Liver (tissue), 9 donors: ENCODE results near the gene TMEM242. TPM values are rescaled to one million over a fixed set of nuclear protein-coding genes. Genes with fewer than 3 reads are reported as not detected.
A peak's percentile ranks its signal among the peaks of the same experiment; 100 is the strongest.

Experiments
- DNase-seq: peaks from one replicate; pipeline ENCODE4 v3.0.0-alpha.2; 2017; ENCODE audit warnings: low spot score
- H3K27ac ChIP-seq, 2 donors: one replicate each; pipeline ENCODE4 v1.7.0; 2013; ENCODE audit warnings: inconsistent platforms in 2 of 2, low read length in 2 of 2, control low read depth in 1 of 2, low read depth in 1 of 2, mild to moderate bottlenecking in 1 of 2
- H3K27me3 ChIP-seq, 4 donors: one replicate each; pipeline versions ENCODE4 v1.6.1 to v1.7.0; 2013; ENCODE audit warnings: low read length in 3 of 4, inconsistent platforms in 1 of 4, mild to moderate bottlenecking in 1 of 4, moderate library complexity in 1 of 4; ENCODE audit not compliant: control insufficient read depth in 4 of 4, insufficient read depth in 4 of 4
- H3K36me3 ChIP-seq, 4 donors: one replicate each; pipeline versions ENCODE4 v1.6.1 to v1.7.0; 2013; ENCODE audit warnings: low read length in 3 of 4, mild to moderate bottlenecking in 3 of 4, low read depth in 1 of 4, moderate library complexity in 1 of 4; ENCODE audit not compliant: control insufficient read depth in 4 of 4, insufficient read depth in 3 of 4
- H3K4me1 ChIP-seq, 4 donors: one replicate each; pipeline versions ENCODE4 v1.6.1 to v1.7.0; 2013; ENCODE audit warnings: low read length in 3 of 4, mild to moderate bottlenecking in 3 of 4, moderate library complexity in 1 of 4; ENCODE audit not compliant: control insufficient read depth in 4 of 4, insufficient read depth in 4 of 4
- H3K4me3 ChIP-seq, 3 donors: one replicate each; pipeline versions ENCODE4 v1.6.1 to v1.7.0; 2013; ENCODE audit warnings: low read length in 3 of 3, control low read depth in 1 of 3, low read depth in 1 of 3, mild to moderate bottlenecking in 1 of 3
- H3K9ac ChIP-seq, 2 donors: one replicate each; pipeline ENCODE4 v1.7.0; 2013; ENCODE audit warnings: low read length in 2 of 2, mild to moderate bottlenecking in 2 of 2, moderate library complexity in 2 of 2, control low read depth in 1 of 2, low read depth in 1 of 2
- H3K9me3 ChIP-seq, 4 donors: one replicate each; pipeline versions ENCODE4 v1.6.1 to v1.7.0; 2013; ENCODE audit warnings: low read length in 3 of 4; ENCODE audit not compliant: control insufficient read depth in 4 of 4
- EGR1 ChIP-seq, 2 donors: IDR thresholded peaks; 2 replicates each; pipeline ENCODE4 v1.6.1; 2016 to 2018; ENCODE audit warnings: antibody characterized with exemption in 2 of 2, low read depth in 2 of 2
- FOXA1 ChIP-seq: IDR thresholded peaks from 2 replicates; pipeline ENCODE4 v1.6.1; 2016; ENCODE audit warnings: antibody characterized with exemption
- FOXA2 ChIP-seq: IDR thresholded peaks from 2 replicates; pipeline ENCODE4 v1.6.1; 2016; ENCODE audit warnings: antibody characterized with exemption
- GABPA ChIP-seq, 2 donors: IDR thresholded peaks in 1 of 2; conservative IDR thresholded peaks in 1 of 2; 2 replicates each; pipeline ENCODE4 v1.6.1; 2016; ENCODE audit warnings: antibody characterized with exemption in 2 of 2, mild to moderate bottlenecking in 1 of 2, moderate library complexity in 1 of 2
- HNF4A ChIP-seq, 2 donors: conservative IDR thresholded peaks; 2 replicates each; pipeline ENCODE4 v1.6.1; 2016; ENCODE audit warnings: antibody characterized with exemption in 2 of 2, mild to moderate bottlenecking in 2 of 2
- HNF4G ChIP-seq: IDR thresholded peaks from 2 replicates; pipeline ENCODE4 v1.6.1; 2016; ENCODE audit warnings: antibody characterized with exemption
- JUND ChIP-seq, 2 donors: IDR thresholded peaks; 2 replicates each; pipeline ENCODE4 v1.6.1; 2016; ENCODE audit warnings: antibody characterized with exemption in 2 of 2
- NR2F2 ChIP-seq: IDR thresholded peaks from 2 replicates; pipeline ENCODE4 v1.6.1; 2016; ENCODE audit warnings: antibody characterized with exemption
- RAD21 ChIP-seq, 2 donors: IDR thresholded peaks; 2 replicates each; pipeline ENCODE4 v1.6.1; 2016; ENCODE audit warnings: antibody characterized with exemption in 2 of 2, mild to moderate bottlenecking in 2 of 2
- REST ChIP-seq: IDR thresholded peaks from 2 replicates; pipeline ENCODE4 v1.6.1; 2016; ENCODE audit warnings: antibody characterized with exemption, mild to moderate bottlenecking
- RXRA ChIP-seq, 2 donors: IDR thresholded peaks; 2 replicates each; pipeline ENCODE4 v1.6.1; 2017 to 2018; ENCODE audit warnings: antibody characterized with exemption in 2 of 2, mild to moderate bottlenecking in 1 of 2
- SP1 ChIP-seq: IDR thresholded peaks from 2 replicates; pipeline ENCODE4 v1.6.1; 2018; ENCODE audit warnings: antibody characterized with exemption, mild to moderate bottlenecking
- YY1 ChIP-seq: IDR thresholded peaks from 2 replicates; pipeline ENCODE4 v1.6.1; 2016; ENCODE audit warnings: antibody characterized with exemption, mild to moderate bottlenecking
- ZBTB33 ChIP-seq: IDR thresholded peaks from 2 replicates; pipeline ENCODE4 v1.6.1; 2016; ENCODE audit warnings: antibody characterized with exemption
- WGBS: extraction: QIAGEN DNeasy Blood & Tissue Kit; methylation state at CpG from one replicate; pipeline ENCODE4 v1.1.7; 2013; 5-methylcytosine and 5-hydroxymethylcytosine counted together
- polyA plus RNA-seq, 2 donors: library from polyadenylated mRNA; stranded (reverse) in 1 of 2; unstranded in 1 of 2; fragments of 200-250 nt in 1 of 2; fragments of >200 nt in 1 of 2; fragmentation: Nextera tagmentation in 1 of 2; extraction: Ambion mirVana in 1 of 2; gene quantifications; one replicate each; pipeline versions ENCODE4 v1.2.1 to v1.2.3, GENCODE V29; 2013 to 2015
- total RNA-seq, 2 donors: library from RNA; depleted of rRNA; stranded (reverse); fragments of >200 nt; gene quantifications; one replicate each; pipeline ENCODE4 v1.2.3, GENCODE V29; 2014
- TF ChIP-seq, protein P1 (sequence below): IDR thresholded peaks from 2 replicates; pipeline ENCODE4 v1.6.1; 2016; ENCODE audit warnings: antibody characterized with exemption
- TF ChIP-seq, protein P2 (sequence below): IDR thresholded peaks from 2 replicates; pipeline ENCODE4 v1.6.1; 2016; ENCODE audit warnings: antibody characterized with exemption
- TF ChIP-seq, protein P3 (sequence below): fragments of 150-350 bp; IDR thresholded peaks from 2 replicates; pipeline ENCODE4 v1.5.1; 2017; ENCODE audit warnings: improper control_type of control experiment, low read depth, low read length; ENCODE audit not compliant: missing input control
- donor health status: healthy.
- donor health status: healthy.
- donor health status: healthy.
- donor health status: healthy.
- donor health status: healthy.

Gene TMEM242
- total and polyA plus RNA-seq, 4 donors, result 3.7 to 10.2 (median 6.1) TPM

DNA sequence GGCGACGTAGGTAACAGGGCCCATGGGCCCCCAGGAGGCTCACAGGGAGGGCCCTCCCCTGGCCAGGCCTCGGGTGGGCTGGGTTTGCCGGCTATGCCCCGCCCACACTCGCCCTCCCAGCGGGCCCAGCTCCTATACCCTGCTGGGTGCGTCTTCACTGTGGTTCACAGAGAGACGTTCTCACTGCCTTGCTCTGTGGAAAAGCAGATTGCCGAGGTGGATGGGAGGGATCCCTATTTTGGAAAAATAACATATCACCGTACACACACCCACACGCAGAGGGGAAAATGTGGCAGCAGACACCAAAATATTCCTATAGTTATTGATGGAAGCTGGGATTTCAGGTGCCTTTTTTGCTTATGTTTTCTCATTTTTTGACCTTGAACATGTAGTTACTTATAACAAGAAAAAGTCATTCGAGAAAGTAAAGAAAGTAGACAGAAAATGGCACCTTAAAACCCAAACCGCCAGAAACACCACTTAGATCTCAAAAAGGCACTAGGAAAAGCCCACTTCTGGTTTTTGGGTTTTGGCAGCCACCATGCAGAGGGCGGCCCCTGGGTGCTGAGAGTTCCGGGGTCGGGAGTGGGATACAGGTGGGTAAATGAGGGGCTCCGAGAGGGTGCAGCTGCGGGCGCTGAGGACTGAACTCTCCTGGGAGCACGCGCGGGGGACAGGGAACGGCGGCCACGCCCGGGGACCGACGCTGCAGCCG lies 49.4 kb downstream of the TMEM242 start:
- Histone ChIP-seq H3K4me1 (peaks cover 0 to 10% (median 6%) of the 10 kb centered on the region in 4 donors), H3K4me3 (peak overlapping the region in 2 of 3 donors; percentile 63 to 69), H3K27ac (peak overlapping the region; percentile 35 to 66), H3K27me3 (no peaks in the 10 kb centered on the region), H3K36me3 (no peaks in the 10 kb centered on the region), H3K9me3 (no peaks in the 10 kb centered on the region), H3K9ac (peak overlapping the region in 1 of 2 donors; percentile 52)
- TF ChIP-seq JUND (IDR thresholded peaks at IDR 0.05) (no peak), REST (no peak), HNF4G (no peak), RXRA (IDR thresholded peaks at IDR 0.05) (no peak), EGR1 (IDR thresholded peaks at IDR 0.05; ENCODE audit: low read depth in 2 of 2) (no peak), GABPA (IDR thresholded peaks at IDR 0.05 in 1 of 2, conservative IDR thresholded peaks at IDR 0.05 in 1 of 2) (no peak), NR2F2 (no peak), ZBTB33 (no peak)
- TF ChIP-seq, protein P1, sequence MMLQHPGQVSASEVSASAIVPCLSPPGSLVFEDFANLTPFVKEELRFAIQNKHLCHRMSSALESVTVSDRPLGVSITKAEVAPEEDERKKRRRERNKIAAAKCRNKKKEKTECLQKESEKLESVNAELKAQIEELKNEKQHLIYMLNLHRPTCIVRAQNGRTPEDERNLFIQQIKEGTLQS, result no peak
- TF ChIP-seq, protein P2, sequence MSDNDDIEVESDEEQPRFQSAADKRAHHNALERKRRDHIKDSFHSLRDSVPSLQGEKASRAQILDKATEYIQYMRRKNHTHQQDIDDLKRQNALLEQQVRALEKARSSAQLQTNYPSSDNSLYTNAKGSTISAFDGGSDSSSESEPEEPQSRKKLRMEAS, result no peak
- WGBS, result 26% methylated on average over 30 of the region's 30 CpGs
- no peak for DNase-seq

DNA sequence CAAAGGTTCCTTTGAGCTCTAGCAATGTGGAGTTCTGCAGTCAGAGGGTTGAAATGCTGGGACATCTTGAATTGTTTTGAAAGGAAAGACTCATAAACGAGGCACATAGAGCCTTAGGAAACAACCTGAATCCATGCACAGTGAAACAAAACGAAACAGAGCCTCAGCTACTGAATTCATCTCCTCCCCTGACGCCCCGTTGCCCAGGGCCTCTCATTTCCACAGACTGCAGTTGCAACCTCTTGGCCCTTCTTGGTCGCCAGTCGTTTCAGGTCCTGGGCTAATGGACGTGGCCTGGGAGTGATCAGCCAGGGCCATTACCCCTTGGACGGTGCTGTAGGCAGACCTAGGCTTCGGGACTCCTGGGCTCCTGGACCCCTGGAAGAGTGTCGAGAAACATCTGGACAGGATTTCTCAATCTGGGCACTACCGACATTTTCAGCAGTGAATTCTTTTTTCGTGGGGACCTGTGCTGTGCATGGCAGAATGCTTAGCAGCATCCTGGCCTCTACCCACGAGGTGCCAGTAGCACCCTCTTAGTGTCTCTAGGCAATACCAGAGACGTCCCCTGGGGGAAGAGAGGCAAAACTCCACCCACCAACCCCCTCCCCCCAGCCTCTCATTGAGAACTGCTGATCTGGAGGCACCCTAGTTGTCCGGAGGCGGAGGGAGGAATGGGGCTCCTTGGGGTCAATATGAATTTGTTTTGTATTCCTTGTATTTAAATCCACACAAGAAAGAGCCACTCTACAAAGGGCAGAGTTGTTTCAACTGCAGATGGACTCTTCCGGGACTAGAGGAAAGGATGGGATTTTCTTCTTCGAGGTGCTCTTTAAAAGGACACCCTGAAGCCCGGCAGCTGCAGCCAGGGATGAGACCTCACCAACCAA lies 50.2 kb downstream of the TMEM242 start:
- Histone ChIP-seq H3K27ac (no peak overlapping the region), H3K4me3 (no peak overlapping the region), H3K36me3 (no peaks in the 10 kb centered on the region), H3K9me3 (no peaks in the 10 kb centered on the region), H3K27me3 (no peaks in the 10 kb centered on the region), H3K9ac (no peak overlapping the region), H3K4me1 (peaks cover 0 to 15% (median 6%) of the 10 kb centered on the region in 4 donors)
- no peak for TF ChIP-seq GABPA (IDR thresholded peaks at IDR 0.05 in 1 of 2, conservative IDR thresholded peaks at IDR 0.05 in 1 of 2)
- no peak for TF ChIP-seq YY1
- no peak for TF ChIP-seq RAD21 (IDR thresholded peaks at IDR 0.05)
- no peak for TF ChIP-seq JUND (IDR thresholded peaks at IDR 0.05)
- TF ChIP-seq ZBTB33, result no peak
- no peak for TF ChIP-seq SP1
- TF ChIP-seq NR2F2, result no peak
- TF ChIP-seq HNF4A (conservative IDR thresholded peaks at IDR 0.05), result no peak
- TF ChIP-seq, protein P1, result no peak
- TF ChIP-seq FOXA2, result no peak
- TF ChIP-seq, protein P3, sequence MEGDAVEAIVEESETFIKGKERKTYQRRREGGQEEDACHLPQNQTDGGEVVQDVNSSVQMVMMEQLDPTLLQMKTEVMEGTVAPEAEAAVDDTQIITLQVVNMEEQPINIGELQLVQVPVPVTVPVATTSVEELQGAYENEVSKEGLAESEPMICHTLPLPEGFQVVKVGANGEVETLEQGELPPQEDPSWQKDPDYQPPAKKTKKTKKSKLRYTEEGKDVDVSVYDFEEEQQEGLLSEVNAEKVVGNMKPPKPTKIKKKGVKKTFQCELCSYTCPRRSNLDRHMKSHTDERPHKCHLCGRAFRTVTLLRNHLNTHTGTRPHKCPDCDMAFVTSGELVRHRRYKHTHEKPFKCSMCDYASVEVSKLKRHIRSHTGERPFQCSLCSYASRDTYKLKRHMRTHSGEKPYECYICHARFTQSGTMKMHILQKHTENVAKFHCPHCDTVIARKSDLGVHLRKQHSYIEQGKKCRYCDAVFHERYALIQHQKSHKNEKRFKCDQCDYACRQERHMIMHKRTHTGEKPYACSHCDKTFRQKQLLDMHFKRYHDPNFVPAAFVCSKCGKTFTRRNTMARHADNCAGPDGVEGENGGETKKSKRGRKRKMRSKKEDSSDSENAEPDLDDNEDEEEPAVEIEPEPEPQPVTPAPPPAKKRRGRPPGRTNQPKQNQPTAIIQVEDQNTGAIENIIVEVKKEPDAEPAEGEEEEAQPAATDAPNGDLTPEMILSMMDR, result no peak
- no peak for TF ChIP-seq FOXA1
- no peak for DNase-seq
- WGBS, result 85% methylated on average over 19 of the region's 19 CpGs
